ENCODE results near the gene LOC128125822.
"Not testable (repeated sequence)": the region's sequence is repeated elsewhere in the genome, so short reads cannot be mapped to it uniquely, and the experiment has no call there.

LOC128125822 gene

GRCh38 chr6:63572044-63572746 lies at the start of gene LOC128125822, which contains the start of gene PTP4A1:
LOC128125822 (plus strand) TSS chr6:63572480.
PTP4A1 (plus strand) TSS chr6:63572480; CDS start chr6:63576881, 4,401 bp downstream.
- DNase-seq (ENCODE audit: low spot score): peak; percentile 98

- not testable (repeated sequence) for DNase-seq (ENCODE audit: low spot score)
These were observed 49.4 kb upstream of the LOC128125822 start for GRCh38 chr6:63522911-63523287.

GRCh38 chr6:63523630-63524029 lies 48.6 kb upstream of the LOC128125822 start:
- no peak for DNase-seq (ENCODE audit: low spot score)

GRCh38 chr6:63525186-63525878 lies 46.9 kb upstream of the LOC128125822 start:
- DNase-seq (ENCODE audit: low spot score): no peak

GRCh38 chr6:63526931-63527330 lies 45.3 kb upstream of the LOC128125822 start:
- DNase-seq (ENCODE audit: low spot score): no peak

GRCh38 chr6:63527658-63528514 lies 44.4 kb upstream of the LOC128125822 start:
- peak; percentile 94 for DNase-seq (ENCODE audit: low spot score)

- DNase-seq (ENCODE audit: low spot score): no peak
These were observed 42.8 kb upstream of the LOC128125822 start for GRCh38 chr6:63529498-63529897.

GRCh38 chr6:63530182-63530581 lies 42.1 kb upstream of the LOC128125822 start:
- no peak for DNase-seq (ENCODE audit: low spot score)

GRCh38 chr6:63530991-63531390 lies 41.3 kb upstream of the LOC128125822 start:
- no peak for DNase-seq (ENCODE audit: low spot score)

DNA sequence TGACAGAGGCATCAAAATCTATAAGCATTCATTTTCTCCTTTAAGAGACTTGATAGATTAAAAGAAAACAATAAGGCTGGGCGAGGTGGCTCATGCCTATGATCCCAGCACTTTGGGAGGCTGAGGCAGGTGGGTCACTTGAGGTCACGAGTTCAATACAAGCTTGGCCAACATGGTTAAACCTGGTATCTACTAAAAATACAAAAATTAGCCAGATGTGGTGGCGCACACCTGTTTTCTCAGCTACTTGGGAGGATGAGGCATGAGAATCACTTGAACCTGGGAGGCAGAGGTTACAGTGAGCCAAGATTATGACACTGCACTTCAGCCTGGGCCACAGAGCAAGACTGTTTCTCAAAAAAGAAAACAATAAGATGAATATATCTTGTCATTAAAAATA lies 39.3 kb upstream of the LOC128125822 start:
- DNase-seq (ENCODE audit: low spot score): no peak

DNA sequence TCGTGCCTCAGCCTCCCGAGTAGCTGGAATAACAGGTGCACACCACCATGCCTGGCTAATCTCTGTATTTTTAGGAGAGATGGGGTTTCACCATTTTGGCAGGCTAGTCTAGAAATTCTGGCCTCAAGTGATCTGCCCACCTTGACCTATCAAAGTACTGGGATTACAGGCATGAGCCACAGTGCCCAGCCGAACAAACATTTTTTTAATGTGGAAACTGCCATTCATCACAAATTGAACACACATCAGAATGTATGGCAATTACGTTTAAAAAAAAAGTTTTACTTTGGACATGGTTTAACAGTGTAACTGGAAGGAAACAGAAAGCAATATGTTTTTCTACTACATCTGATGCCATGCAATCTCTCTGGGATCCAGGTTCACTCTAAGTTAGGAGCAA lies 38.3 kb upstream of the LOC128125822 start:
- no peak for DNase-seq (ENCODE audit: low spot score)

DNA sequence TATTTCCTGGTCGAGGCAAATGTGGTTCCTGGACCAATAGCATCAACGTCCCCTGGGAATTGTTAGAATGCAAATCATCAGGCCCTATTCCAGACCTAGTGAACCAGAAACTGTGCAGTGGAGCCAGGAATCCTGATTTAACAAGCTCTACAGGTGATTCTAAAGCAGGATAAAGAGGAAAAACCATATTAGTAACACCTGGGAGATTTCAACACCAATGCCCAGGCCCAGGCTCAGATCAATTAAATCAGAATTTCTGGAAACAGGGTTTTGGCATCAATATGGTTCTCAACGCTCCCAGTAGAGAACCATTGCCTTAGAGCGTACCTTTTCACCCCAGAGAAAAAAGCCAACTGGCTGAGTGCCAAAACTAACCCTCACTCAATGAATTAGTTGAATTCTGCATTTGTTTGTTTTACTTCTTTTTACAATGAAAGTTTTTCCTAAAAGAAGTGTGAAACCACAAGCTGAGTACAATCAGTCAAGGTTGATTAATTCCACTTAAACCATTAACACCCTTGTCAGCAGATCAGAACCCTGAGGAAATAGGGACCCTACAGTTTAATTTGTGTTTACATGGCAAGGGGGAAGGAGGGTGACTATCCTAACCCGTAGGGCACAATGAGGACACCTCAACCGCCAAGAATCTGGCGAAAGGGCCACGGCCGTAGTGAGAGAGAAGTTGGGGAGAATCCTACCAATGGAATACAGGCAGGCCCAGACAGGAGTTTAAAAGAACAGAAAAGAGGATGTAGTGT lies 34.9 kb upstream of the LOC128125822 start:
- no peak for DNase-seq (ENCODE audit: low spot score)

- no peak for DNase-seq (ENCODE audit: low spot score)
These were observed 34.4 kb upstream of the LOC128125822 start for GRCh38 chr6:63537959-63538300.

- DNase-seq (ENCODE audit: low spot score): no peak
These were observed 33.7 kb upstream of the LOC128125822 start for GRCh38 chr6:63538550-63538949.

- DNase-seq (ENCODE audit: low spot score): no peak
These were observed 29.3 kb upstream of the LOC128125822 start for GRCh38 chr6:63543001-63543400.

GRCh38 chr6:63543982-63544381 lies 28.3 kb upstream of the LOC128125822 start:
- DNase-seq (ENCODE audit: low spot score): no peak

DNA sequence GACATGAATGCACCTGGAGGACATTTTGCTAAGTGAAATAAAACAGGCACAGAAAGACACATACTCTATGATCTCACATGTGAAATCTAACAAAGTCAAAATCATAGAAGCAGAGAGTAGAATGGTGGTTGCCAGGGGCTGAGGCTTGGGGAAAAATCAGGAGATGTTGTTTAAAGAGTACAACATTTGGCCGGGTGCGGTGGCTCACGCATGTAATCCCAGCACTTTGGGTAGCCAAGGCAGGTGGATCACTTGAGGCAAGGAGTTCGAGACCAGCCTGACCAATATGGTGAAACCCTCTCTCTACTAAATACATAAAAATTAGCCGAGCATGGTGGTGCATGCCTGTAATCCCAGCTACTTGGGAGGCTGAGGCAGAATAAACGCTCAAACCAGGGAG lies 26.0 kb upstream of the LOC128125822 start:
- no peak for DNase-seq (ENCODE audit: low spot score)

DNA sequence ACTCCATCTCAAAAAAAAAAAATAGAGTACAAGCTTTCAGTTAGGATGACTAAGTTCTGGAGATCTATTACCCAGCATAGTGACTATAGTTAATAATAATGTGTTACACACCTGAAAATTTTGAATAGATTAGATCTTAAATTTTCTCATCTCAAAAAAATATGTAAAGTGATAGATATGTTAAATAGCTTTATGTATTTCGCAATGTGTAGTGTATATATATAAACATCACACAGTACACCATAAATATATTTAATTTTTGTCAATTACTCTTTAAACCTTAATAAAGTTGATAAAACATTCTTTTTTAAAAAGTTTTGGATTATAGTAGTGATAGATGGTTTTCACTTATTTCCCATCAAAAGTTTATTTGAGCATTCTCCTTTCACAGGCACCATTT lies 25.6 kb upstream of the LOC128125822 start:
- DNase-seq (ENCODE audit: low spot score): no peak

GRCh38 chr6:63549076-63549475 lies 23.2 kb upstream of the LOC128125822 start:
- DNase-seq (ENCODE audit: low spot score): no peak

DNA sequence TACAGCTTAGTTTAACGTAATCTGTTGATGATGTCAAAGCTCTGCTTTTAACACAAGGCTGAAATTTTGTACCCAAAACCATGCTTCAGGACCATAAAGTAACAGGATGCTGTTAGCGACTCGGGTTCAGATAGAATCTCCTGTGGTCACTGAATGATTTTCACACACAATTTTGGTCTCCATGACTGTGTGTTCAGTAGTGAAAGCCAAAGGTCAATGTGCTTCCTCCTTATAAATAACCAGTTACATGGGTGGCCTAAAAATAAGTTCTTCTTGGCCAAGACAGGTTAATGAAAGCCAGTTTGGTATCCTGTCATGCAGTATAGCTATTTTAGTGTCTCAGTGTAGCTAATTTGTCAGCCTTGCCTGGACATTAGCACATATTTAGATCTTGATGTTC lies 19.1 kb upstream of the LOC128125822 start:
- no peak for DNase-seq (ENCODE audit: low spot score)

DNA sequence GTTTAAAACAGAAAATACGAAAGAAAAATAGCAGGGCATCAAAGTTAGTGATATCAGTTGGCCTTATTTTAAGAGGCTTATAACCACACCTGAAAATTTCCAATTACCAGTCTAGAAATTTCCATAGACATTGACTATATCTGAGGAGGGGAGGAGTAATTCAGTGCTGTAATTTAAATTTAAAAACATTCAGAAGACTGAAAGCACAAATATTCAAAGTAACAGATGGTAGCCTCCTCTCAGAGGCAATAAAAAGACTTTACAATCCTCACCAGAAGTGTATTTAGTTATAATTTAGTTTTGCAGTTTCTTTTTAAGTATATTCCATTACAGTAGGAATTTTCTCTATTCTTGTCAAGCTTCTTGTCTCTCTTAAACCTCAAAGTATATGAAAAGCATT lies 18.4 kb upstream of the LOC128125822 start:
- no peak for DNase-seq (ENCODE audit: low spot score)

GRCh38 chr6:63554782-63555181 lies 17.5 kb upstream of the LOC128125822 start:
- DNase-seq (ENCODE audit: low spot score): no peak
